ENCODE results near the gene MAD2L1.

Gene MAD2L1

DNA sequence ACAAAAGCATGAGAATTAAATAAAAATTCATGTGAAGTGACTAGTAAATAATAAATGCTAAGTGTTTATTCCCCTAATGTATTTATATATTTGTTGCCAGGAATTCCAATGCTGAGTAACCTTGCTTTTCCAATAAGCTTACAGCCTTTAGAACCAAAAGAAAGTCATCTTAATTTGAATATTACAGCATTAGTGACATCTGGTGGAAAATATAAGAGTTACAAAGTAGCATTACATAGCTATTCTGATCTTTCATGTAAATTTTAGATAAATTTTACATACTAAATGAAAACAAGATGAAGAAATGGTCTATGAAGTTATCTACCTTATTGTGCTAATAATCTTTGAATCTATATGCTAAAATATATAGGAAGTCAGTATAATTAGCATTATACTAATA, 10.4 kb downstream of the MAD2L1 start:
- no peak for DNase-seq

GRCh38 chr4:120055795-120056194, 10.9 kb downstream of the MAD2L1 start:
- no peak for DNase-seq

- DNase-seq = no peak
Observed at GRCh38 chr4:120055162-120055561, 11.5 kb downstream of the MAD2L1 start.

- DNase-seq = no peak
Observed at GRCh38 chr4:120053911-120054310, 12.7 kb downstream of the MAD2L1 start.

DNA sequence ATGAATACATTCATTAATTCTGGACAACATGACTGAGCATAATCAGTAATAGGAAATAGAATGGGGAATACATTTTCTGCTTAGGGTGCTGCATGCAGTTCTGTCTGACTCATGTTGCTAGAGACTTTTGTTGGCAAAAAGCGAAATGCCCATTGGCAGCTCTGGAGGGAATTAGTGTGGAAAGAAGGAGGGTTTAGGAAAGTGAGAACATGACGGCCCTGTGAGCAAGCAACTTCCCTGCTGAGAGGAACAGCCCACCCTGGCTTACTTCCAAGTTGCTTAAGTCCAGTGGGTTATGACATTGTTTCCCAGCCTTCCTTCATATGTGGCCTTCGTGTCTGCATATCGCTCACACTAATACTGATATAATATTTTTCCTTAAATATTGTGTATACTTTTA, 13.8 kb downstream of the MAD2L1 start:
- DNase-seq = no peak

DNA sequence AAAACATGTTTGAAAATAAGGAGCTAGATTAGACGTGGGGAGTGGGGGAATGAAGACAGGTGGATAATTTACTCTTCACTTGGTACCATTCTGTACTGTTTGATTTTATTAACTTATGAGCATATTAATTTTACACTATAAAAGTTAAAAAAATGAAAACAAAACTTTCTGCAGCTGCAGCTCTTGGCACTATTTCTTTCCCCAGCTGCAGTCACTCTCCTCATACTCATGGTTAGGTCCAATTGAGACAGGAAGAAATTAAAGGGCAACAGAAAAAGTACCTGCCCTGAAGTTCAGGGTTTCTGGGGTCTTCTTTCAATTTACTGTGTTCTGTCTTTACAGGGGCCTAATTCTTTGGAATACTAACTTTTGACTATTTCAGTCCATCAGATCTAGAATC, 15.4 kb downstream of the MAD2L1 start:
- no peak for DNase-seq

- DNase-seq = peak; percentile 55
Observed at GRCh38 chr4:120049732-120050494, 16.7 kb downstream of the MAD2L1 start.

- DNase-seq = no peak
Observed at GRCh38 chr4:120043828-120044227, 22.8 kb downstream of the MAD2L1 start.

DNA sequence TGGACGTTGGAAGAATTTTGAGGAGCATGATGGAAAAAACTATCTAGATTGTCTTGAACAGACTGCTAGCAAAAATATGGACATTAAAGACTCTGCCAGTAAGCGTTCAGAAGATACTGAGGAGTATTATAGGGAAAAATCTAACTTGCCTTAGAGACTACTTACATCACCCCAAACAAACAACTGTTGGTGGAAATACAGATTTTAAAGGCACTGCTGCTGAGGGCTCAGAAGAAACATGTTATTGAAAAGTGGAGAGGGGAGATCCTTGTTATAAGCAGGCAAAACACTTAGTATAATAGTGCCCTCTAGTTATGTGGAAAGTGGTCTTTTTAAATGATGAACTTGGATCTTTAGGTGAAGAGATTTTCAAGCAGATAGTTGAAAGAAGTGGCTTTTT, 29.2 kb downstream of the MAD2L1 start:
- no peak for DNase-seq

GRCh38 chr4:120034913-120035312, 31.7 kb downstream of the MAD2L1 start:
- DNase-seq = no peak

DNA sequence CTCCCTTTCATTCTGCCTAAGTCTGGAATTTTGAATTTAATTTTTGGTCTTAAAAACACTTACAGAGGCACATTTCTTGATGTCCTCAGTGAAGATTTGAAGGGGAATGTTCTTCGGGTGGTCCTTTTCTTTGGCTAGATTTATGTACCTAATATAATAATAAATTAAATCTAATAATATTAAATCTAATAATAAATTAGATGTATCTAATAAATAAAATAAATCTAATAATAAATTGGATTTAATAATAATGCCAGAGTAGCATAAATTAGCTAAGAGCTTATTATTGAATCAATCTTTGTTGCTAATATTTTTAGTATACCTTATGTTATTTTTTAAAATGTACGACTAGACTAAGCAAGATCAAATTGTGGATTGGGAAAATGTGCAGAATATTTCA, 39.8 kb downstream of the MAD2L1 start:
- no peak for DNase-seq

GRCh38 chr4:120025516-120025915, 41.1 kb downstream of the MAD2L1 start:
- no peak for DNase-seq

DNA sequence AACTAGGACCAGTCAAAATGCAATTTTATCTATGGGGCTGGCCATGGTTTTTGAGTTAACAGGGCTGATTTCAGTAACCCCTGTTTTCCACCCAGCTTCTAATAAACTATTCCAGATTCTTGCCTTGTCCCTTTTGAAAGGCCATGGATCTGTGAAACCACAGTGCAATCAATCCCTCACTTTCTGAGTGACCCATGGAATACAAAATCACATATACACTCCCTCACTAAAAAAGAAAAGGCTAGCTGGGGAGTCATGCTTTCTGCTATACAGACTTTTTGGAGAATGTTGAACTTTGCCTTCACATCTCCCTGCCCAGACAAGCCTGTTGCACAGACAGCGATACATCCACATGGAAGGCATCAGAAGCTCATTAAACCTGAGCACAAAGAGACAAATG, 47.9 kb downstream of the MAD2L1 start:
- DNase-seq = no peak

DNA sequence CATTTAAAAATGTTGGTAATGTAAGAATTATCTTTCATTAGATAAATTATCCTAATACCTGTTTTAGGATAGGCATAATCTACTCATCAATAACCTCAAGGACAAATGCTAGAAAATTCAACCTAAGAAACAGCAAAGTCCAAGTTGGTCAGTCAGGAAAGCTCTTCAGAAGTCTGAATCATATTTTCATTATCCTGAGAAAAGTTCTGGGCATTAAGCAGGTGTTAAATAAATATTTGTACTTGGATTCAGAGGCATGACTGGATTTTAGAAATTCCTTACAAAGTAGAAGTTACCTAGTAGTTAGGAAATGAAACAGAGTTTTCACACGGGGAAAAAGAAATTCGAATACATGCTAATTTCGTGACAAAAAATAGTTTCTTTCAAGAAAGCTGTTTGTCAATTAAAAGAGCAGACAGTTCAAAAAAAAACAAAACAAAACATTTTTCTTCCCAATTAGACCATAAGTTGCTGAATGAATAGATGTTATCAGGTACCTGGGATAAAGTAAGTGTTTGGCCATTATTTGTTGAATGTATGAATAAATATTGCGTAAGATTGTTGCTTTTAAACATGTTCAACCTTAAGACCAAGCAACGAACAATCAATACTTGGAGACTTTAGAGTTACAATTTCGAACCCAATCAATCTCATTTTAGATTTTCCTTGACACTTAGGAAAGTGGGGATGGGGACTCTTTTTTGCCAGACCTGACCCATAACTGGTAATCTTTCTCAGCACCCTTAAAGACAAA, 48.5 kb downstream of the MAD2L1 start:
- no peak for DNase-seq

DNA sequence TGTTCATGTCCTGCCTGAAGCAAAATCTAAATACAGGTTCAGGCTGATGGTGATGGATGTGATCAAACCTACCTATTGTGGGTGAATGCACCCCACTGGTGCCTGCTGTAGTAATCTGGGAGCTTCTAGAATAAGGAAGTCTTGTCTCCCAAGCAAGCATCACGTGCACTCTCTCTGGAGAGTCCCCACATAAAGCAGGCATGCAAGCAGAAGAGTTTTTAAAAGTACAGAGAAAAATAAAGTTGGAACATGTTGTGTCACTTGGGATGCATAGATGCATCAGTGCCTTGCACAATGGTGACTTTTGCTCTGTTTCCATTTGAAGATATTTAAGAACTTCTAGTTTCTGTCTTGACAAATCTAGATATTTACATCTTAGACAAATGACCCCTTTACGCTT, 54.9 kb downstream of the MAD2L1 start:
- no peak for DNase-seq

DNA sequence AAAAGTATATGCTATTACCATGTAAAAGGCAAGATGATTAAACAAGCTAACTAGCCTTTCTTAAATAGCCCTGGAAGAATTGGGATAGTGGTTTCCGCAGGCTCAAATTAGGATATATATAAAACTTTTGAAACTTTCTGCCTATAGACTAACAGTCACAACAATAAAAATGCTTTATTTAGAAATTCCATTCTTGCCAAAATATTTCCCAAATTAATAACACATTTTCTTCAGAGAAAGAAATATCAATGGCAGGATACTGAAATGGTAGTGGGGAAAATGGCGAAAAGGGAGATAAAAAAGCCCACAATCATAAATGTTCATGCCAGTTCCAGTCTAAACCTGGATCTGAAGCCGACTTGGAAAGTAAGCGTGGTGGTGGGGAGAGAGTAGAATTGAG, 56.0 kb downstream of the MAD2L1 start:
- no peak for DNase-seq

GRCh38 chr4:120009731-120010130, 56.9 kb downstream of the MAD2L1 start:
- peak; percentile 2 for DNase-seq

DNA sequence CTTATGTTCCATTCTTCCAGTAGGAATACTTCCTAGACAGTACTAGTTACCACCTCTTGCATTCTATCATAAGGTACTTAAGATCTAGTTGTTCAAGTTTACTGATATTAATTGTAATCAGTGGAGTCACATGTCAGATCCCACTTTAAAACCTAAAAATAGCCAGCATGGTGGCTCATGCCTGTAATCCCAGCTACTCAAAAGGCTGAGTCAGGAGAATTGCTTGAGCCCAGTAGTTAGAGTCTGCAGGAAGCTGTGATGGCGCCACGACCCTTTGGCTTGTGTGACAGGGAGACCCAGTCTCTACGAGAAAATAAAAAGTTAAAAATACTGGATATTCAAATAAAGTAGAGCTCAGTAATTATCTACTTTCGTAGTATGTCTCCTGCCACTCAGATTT, 57.7 kb downstream of the MAD2L1 start:
- no peak for DNase-seq

GRCh38 chr4:120007896-120008436, 58.7 kb downstream of the MAD2L1 start:
- no peak for DNase-seq

DNA sequence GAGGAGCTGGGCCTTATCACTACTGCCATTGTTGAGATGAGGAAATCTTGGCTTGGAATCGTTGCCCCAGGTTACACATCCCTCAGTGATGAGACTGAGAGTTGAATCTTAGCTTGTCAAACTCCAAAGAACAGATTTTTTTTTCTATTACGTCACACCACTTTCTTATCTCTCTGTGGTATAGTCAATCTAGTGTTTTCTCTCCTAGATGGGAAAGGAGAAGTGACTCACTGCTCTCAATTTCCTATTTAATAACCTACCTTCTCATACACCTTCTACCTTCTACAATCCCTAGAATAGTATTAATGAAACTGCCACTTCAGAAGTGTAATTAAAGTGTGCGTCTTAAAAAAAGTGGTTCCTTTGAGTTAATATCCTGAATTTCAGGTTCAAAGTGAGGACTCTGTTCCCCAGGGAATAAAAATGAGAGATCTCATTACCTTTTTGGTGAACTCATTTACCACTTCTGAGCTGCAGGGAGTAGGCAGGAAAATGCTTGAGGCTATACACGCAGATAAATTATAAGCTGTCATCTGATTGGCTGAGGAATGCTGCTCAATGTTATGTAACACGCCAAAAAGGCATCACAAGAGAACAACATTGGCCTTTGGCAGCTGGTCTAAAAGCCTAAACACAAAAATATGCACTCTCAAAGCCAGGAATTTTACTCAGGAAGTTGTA, 59.3 kb downstream of the MAD2L1 start:
- no peak for DNase-seq

Measured in stimulated activated CD4-positive, alpha-beta T cell treated with anti-CD3 and anti-CD28 coated beads, Interleukin-1b, Interleukin-23, amount 100 ng/mL, for 48 hours (primary cell).